ENCODE results near the gene PPP1R12A.
"Not testable (repeated sequence)": the region's sequence is repeated elsewhere in the genome, so short reads cannot be mapped to it uniquely, and the experiment has no call there.

Gene PPP1R12A

DNA sequence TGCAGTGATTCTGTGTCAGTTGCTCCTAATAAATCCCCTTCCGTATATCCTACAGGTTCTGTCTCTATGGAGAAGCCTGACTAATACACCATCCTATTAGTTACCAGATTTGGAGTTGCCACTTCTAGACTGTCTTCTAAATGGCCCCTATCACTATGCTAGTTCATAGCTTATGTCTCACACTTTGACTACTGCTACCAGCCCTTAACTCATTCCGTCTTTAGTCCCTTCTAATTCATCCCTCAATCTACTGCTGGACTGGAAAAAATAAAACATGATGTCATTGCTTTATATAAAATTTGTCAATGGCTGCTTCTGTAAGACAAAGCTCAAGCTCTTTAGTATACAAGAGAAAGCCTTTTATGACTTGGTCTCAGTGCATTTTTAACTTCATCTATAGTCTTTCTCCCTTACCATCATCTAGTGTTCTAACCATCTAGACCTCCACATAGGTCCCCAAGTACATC lies 99.5 kb downstream of the PPP1R12A start:
- no peak for DNase-seq

DNA sequence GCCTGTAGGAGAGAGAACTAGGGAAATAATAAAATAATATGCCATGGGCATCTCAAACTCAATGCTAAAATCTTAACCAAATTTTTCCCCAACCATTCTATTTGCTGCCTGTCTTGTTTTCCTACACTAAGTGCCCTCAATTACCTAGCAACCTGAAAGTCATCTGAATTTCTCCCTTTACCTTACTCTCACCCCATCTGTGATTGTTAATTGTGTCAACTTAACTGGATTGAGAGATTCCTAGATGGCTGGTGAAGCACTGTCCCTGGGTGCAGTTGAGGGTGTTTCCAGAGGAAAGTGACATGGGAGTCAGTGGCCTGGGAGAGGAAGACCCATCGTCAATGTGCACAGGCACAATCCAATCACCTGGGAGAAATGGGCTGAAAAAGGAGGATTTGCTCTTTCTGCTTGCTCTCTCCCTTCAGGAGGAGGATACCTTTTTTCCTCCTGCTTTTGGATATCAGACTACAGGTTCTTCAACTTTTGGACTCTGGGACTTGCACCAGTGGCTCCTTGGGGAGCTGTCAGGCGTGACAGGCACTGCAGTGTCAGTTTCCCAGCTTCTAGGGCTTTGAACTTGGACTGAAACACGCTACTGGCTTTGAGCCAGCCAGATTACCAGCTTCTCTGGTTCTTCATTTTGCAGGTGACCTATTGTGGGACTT lies 100.1 kb downstream of the PPP1R12A start:
- no peak for DNase-seq

DNA sequence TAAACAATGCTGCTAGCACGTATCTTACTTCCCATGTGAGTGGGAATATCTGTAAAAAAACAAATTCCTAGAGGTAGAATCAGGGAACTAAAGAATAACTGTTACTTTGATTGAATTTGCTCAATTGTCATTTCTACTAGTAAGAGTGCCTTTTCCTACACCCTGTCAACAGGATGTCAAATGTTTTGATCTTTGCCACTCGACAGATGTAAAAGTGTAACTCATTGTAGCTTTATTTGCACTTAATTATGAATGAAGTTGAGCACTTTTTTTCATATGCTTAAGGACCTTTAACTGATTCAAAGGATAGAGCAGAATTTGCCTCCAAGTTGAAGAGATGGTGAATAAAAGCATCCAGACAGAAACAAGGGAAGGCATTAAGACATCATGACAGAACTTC lies 104.5 kb downstream of the PPP1R12A start:
- DNase-seq = no peak

DNA sequence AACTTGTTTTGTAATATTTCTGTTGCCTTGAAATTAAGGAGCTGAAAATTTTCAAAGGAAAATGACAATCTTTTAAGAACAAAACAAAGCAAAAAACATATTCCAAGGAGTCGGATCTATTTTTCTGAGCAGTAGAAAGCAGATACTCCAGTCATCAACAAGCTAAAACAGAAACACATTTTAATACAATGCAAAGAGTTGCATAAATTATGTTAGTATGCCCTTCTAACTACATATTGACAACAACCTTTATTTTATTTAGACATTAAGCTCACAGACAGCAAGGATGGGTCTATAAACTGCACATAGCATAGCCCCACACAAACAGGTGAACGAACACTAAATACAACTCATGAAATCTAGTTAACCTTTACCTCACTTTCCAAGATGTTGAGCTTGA lies 106.0 kb downstream of the PPP1R12A start:
- no peak for DNase-seq

DNA sequence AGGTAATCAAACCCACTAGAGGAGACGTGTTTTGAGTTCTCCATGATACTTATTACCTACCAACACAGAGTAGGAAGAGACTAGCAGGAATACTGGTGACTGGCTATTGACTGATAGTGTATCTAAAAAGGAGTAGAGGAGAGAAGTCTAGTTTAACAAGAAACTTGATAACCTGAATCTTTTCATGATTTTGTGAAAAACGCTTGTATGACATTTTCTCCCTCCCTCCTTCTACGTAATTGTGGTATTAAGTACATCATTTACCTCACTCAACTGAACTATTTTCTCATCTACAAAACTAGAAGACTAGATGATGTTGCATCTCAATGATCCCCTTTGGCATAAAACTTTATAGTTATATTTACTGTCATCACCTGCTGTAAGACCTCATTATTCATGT lies 107.4 kb downstream of the PPP1R12A start:
- no peak for DNase-seq

DNA sequence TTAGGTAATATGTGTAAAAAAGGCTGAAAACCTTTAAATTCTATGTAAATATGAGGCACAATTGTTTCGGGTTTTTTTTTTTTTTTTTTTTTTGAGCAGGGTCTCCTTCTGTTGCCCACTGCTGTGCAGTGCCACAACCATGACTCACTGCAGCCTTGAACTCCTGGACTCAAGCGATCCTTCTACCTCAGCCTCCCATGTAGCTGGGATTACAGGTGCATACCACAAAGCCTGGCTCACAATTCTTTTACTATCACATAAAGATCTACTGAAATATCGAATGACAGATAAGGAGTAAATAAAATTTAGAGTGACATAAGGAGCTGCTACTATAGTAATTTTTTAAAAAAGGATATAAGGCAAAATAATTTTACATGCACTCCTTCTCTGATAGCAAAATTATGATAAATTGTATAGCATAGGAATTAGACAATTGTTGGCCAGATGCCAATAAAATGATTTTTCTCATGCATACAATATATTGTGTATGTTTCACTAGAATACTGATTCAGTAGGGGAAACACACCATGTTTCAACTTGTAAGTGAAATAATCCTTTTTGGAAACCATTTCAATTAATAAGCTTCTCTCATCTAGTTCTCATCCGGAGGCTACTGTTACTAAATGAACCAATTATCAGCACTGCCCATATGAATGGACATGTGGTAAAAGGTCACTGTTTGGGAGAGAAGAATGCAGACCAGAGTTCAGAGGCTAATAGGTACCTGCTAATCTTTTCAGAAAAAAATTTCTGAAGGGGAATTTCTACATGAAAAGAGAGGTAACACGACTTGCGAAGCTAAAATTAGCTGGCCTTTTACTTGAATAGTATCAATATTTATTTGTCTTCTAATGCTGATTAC lies 108.4 kb downstream of the PPP1R12A start:
- no peak for DNase-seq

DNA sequence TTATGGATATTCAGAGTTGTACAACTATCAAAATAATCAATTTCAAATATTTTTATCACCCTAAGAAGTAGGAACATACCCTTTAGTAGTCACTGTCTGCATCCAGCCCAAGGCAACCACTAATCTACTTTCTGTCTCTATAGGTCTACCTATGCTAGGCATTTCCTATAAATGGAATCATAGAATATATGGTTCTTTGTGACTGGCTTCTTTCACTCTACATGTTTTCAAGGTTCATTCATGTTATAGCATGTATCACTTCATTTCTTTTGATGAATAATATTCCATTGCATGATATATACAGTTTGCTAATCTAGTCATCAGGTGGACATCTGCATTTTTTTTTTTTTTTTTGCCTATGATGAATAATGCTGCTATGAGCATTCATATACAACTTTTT lies 112.4 kb downstream of the PPP1R12A start:
- no peak for DNase-seq

DNA sequence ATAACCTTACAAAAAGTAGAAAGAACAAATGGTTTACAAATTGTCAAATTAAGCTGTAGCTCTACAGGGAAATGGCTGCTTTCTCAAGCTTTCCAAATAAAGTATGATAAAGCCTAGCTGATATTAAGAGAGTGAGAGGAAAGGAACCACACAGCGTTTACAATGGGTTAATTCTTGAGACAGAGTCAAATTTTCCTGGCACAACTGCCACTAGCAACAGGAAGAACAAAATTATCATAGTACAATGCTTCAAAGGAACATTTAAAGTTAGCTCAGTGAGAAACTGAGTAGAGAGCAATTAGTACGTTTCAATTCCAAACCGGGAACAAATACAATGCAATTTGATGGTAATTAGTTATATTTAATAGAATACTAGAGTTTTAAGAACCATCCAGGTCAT lies 116.0 kb downstream of the PPP1R12A start:
- DNase-seq = no peak

DNA sequence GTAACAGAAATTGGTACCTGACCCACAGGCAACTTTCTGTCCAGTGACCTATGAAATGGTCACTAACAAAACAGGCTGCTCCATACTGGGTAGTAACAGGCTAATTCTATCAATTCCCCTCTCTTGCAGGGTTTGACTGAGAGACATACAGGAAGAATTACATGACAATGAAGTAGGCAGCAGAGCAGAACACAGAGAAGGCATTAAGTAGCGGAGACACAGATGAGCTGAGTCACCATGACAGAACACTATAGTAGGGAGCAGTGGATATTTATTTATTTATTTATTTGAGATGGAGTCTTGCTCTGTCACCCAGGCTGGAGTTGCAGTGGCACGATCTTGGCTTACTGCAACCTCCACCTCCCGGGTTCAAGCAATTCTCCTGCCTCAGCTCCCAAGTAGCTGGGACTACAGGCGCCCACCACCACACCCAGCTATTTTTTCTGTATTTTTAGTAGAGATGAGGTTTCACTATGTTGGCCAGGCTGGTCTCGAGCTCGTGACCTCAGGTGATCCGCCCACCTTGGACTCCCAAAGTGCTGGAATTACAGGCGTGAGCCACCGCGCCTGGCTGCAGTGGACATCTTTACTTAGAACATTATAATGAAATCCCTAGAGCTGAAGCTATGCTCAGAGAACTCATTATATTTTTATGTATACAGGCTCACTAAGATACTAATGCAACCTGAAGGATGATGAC lies 150.4 kb downstream of the PPP1R12A start:
- not testable (repeated sequence) for DNase-seq

DNA sequence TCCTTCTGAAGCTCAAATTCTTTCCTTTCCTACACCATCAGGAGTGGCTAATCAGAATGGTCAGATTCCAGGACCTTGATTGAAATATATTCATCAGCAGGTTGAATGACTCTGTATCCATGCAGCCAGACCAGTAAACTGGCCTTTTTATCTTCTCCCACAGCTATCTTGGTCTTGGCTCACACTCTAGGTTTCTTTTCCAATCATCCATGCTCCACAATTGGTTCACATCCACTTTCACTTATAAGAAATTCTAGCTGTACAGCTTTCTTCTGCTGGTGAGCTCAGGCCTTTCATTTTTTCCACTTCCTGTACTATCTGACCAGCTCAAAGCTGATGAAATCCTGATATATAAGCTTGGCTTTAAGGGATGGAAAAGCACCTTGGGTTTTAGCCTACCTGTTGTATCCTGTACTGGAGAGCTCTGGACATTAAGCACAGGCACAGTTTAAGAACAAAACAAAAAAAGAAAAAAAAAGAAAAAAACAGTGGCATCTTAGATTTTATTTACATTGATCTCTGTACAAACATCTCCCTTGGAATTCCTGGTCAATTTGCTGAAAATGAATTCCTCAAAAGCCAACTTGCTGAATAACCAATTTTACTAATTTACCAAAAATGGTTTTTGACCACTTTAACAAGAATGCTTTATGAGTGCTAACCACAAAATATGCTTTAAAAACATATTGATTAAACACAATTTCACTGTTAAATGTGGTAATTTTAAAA lies 152.6 kb downstream of the PPP1R12A start:
- no peak for DNase-seq

DNA sequence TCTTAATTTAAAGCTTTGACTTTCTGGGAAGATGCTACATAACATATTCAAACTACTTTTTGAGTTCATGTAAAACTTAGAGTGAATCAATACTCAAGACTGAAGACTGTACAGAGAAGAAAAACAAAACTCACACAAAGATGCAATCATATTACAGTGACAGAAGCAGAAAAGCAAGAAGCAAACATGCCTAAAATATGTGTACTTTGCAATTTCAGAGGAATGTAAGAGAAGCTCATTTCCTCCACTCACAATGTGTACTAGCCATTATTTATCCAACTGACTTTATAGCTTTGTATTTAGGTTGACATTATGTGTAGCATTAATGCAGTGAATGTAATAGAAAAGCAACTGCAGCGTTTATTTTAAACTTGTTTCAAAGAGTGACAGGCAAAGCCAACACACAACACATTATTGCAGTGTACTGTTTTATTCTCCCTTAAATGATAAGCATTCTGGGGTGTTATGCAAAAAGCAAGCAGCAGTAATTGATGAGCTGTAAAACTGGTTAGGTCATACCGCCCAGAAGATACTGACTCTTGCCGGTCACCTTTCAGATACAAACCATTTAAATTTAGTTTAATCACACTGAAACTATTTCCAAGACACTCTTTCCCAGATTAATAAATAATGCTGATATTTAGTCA lies 156.0 kb downstream of the PPP1R12A start:
- DNase-seq = no peak

DNA sequence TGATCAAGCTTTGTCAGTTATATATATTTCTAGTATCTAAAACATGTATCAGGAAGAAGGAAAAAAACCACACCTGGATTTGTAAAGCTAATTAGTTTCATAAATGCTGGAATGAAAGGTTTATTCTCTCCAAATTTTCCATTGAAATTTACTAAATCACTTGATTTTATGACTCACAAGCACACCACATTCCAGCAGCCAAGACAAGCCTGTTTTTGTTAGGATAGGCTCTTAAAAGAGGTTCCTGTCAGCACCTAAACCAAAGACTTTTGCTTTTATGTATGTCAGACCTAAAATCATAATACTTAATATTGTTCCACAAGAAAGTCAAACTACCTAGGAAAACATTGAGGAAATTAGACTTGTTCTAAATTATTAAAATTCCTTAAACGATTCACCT lies 158.8 kb downstream of the PPP1R12A start:
- no peak for DNase-seq

DNA sequence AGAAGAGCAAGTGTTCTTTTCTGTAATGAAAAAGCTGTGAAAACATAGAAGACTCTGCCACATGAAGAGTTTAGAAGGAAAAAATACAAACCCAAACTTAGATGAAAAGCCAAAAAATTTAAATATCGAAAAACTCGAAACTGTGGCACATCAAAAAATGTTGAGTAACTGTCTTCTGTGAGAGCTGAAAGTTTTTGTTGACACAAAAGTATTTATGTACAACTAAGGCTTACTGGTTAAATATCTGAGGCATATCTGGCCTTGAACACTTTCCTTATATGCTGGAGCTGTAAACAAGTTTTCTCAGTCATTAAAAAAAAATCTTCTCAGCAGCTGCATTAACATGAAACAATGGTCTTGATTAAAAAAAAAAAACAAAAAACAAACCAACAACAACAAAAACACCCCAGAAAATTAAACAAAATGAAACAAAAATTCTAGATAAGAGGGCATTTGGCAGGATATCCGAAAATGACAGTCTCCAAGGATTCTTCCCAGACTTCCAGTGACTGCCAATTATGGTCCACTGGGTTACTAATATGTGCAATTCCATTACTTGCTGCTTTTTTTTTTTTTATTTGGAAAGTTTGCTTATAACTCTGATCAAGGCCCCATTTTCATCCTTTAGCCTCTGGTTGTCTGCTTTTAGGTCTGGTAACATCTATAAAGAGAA lies 159.4 kb downstream of the PPP1R12A start:
- no peak for DNase-seq

DNA sequence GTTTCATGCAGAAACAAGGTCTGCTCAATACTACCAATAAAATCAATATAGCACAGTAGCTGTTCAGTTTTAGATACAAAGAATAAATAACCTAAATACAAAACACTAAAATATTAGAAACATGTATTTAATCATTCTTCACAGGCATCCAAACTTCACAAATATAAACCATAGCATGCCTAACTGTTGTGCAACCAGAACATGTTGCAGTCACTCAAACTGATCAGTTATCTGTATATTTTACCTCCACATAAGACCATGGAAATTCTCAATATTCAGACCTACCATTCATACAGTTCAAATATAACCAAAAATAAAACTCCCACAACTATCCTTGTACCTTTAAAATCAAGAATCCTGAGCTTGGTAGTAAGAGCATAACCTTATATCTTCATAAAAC lies 161.0 kb downstream of the PPP1R12A start:
- no peak for DNase-seq

DNA sequence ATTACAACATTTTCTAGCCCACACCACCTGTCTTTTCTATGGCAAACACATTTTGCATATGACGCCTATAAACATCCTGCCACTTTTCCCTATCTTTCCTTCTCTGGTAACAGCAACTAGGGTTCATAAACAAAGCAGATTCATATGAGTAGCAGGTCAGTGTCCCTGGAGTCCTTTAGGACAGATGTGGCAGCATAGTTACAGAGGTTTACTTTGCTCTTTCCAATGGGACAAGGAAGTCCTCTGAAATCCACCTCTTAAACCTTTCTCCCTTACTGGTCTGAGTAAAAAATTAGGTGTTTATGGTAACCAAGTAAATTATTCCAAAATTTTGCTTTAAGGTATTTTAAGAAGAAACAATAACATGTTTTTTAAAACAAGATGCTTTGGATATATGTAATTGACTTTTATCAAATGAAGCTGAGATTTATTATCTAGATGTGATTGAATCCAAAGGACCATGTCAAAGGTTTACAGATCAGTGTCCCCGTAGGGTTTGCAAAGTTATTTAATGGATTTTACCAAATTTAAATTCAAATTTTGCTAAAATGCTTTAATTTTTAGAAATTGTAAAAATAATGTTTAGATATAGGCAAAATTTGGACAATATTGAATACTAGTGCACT lies 164.9 kb downstream of the PPP1R12A start:
- DNase-seq = no peak

DNA sequence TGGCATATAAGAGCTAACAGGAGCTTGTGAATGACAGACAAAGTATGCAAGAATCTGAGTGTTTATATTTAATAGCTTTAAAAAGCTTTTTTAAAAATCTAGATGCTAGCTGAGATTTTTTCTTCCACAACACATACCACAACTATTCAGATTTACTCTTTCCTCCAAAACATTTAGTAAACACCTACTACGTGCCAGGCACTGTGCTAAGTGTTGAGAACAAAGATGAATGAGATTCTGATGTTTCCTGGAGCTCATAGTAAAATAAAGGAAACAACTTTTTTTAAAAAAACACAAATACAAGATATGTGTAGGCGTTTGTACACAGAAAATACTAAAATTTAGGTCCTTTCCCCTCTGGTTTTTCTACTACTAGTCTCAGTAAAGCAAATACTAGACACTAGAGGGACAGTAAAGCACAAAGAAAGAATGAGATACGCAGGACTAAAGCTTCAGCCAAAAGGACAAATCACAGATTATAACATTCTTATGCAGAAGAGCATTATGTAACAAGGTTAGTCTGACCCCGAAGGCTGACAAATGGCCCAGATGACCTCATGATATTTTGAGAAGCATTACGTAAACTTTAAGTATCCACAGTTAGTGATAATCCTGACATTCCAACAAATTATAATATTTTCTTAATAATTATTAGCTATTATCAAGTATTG lies 165.6 kb downstream of the PPP1R12A start:
- DNase-seq = no peak

DNA sequence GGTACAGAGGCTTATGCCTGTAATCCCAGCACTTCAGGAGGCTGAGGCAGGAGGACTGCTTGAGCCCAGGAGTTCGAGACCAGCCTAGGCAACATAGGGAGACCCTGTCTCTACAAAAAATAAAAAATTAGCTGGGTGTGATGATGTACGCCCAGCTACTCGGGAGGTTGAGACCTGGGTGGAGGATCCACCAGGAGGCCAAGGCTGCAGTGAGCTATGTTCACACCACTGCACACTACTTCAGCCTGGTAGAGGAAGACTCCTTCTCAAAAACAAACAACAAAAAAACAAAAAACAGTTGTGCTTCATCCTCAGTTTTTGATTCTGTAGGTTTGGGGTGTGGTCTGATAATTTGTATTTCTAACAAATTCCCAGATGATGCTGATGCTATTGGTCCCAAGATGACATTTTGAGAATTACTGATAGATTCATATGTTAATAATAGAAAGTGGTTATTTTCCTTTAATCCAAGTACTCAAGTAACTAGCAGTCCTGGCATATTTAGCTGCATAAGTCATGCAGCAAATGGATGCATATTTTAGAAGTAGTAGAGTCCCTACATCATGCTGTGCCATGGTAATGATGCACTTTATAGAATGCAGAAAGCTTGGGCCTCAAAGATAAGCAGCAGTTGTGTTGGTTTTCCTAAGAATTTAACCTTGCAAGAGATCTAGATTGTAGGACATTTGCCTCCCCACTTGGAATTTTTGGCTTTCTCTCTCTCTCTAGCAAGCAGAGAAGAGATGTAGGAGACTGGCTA lies 168.0 kb downstream of the PPP1R12A start:
- no peak for DNase-seq

DNA sequence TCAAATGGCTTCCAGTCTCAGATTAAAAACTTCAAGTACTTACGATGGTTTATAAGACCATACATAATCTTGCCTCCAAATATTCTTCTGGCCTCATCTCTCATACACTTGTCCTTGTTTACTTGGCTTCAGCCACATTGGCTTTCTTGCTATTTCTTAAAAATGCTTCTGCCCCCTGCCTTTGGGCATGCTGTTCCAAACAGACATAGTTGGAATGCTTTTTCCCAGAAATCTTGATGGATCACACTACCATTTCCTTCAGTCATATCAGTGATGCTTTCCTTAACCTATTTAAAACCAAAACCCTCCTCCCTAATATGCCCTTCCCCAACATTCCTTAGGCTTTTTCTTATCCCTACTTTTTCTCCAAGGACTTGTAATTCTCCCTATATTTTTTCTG lies 169.7 kb downstream of the PPP1R12A start:
- DNase-seq = no peak

DNA sequence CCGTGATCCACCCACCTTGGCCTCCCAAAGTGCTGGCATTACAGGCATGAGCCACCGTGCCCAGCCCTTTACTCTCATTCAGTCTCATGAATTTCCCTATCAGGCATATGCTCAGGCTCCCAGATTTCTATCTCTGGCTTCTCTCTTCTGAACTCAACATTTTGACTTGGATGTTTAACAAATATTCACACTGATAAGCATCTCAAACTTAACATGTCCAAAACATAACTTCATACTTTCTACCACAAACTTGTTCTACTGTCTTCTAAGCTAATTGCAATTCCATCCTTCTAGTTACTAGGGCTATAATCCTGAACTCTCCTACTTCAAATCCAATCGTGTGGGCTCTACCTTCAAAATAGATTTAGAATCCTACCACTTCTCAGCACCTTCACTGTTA lies 170.3 kb downstream of the PPP1R12A start:
- DNase-seq = no peak

Measured in stimulated activated CD4-positive, alpha-beta T cell treated with anti-CD3 and anti-CD28 coated beads, Interleukin-12 subunit alpha, Interleukin-12 subunit beta, amount 100 ng/mL, for 4 hours (primary cell).